GM21576 (cell line): Measurements from ENCODE around the gene CSF2RB.
A peak's percentile ranks its signal among the peaks of the same experiment; 100 is the strongest.

Experiments used
- ATAC-seq: cut with Tn5 transposase; IDR thresholded peaks from one replicate; pipeline ENCODE4 v1.9.1; 2021; ENCODE audit warnings: mild to moderate bottlenecking, moderate library complexity; ENCODE audit not compliant: unreplicated experiment

Gene CSF2RB

GRCh38 chr22:36887162-36887561 is 26.3 kb upstream of the CSF2RB start:
- no peak for ATAC-seq

DNA sequence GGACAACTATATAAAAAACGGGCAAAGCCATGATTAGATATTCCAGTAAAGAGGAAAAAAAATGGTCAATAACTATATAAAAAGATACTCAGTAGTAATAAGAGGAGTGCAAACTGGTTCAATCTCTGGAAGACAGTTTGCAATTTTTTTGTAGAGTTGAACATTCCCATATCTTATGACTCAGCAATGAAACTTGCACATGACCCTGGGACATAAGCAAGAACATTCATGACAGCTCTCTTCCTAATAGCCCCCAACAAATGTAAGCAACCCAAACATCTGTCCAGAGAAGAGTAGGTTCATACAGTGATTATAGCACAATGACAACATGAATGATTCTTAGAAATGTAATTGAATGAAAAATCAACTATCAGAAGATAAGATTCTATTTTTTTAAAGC is 21.8 kb upstream of the CSF2RB start:
- no peak for ATAC-seq

GRCh38 chr22:36892292-36892691 is 21.1 kb upstream of the CSF2RB start:
- ATAC-seq = no peak

DNA sequence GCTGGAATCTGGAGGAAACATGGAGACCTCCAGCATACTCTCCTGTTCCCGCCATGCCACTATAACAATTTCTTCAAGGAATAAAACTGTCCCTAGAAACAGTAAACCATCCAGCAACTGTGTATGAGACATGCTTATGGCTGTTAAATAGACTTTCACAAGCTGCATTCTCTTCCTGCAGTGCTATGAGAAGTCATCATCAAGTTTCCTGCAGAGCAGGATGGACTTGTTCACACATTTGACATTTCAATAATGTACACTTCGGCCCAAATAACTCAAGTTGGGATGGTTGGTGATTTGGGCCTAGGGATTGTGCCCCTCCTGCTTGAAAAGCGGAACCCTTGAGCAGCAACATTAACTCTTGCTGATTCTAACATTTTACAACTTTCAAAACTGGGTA is 20.2 kb upstream of the CSF2RB start:
- no peak for ATAC-seq

- ATAC-seq = no peak
Observed at GRCh38 chr22:36894266-36894665, 19.2 kb upstream of the CSF2RB start.

- ATAC-seq = no peak
Observed at GRCh38 chr22:36897611-36898010, 15.8 kb upstream of the CSF2RB start.

GRCh38 chr22:36898690-36899089 is 14.7 kb upstream of the CSF2RB start:
- no peak for ATAC-seq

DNA sequence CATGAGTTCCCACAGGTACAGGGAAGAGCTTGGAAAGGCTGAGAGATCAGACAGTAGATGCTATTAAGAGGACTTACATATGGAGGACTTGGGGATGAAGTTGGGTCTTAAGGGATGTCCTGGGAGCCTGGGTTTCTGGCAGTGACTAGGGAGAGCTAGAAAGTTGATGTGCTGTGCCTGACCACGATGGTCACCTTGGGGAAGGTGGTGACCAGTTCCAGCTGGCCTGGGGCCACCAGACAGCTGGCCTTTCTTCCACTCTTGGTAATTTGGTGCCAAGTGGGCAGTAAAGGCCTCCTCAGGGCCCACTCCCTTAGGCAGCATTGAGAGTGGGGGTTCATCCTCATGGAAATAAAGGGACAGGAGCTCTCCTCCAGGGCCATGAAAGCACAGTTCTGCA is 13.9 kb upstream of the CSF2RB start:
- ATAC-seq = no peak

DNA sequence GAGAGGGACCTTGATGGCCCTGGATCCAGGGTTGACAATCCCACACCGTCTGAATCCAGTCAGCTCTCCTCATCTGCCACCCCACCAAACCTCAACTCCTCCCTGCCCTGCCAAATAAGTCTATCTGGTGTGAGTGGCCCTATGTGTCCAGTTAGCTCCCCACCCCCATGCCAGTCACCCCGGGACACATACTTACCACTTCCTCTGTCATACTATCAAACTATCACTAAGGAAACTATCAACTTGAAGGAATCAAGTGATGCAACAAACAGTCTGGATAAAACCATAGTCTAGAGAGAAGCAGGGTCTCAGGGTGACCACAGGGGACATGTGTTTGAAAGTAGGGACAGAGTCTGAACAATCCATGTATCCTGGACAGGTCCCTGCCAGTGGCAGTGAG is 13.2 kb upstream of the CSF2RB start:
- ATAC-seq = no peak

- no peak for ATAC-seq
Observed at GRCh38 chr22:36900880-36901279, 12.5 kb upstream of the CSF2RB start.

DNA sequence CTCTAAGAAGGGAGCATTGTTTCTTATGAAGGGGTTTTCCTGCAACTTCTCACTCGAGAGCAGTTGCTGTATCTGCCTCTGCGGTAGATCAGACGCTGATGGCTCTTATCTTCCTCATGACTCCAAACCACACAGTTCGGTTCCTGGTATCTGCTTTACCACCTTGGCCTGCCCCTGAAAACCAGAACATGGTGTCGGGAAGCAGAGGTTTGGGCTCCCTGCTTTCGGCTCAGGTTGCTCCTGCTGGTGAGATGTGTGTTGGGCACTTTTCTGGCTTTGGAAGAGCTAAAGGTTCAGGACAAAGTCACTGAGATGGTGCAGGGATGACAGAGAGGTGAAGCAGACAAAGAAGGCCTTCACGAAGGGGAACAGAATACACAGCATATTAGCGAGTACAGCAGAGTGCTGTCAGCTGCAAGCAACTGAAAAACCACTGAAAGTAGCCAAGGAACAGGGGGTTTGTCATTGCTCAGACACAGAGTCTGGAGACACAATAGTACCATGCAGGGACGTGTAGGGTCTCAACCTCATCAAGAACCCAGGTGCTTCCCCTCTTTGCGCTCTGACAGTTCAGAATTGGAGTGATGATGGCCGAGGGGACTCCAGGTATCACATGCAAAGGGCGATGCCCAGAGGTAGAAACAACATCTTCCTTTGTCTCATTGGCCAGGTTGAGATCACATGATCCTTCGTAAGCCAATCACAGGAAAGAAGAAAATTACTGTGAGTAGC is 11.9 kb upstream of the CSF2RB start:
- peak; percentile 57 for ATAC-seq

DNA sequence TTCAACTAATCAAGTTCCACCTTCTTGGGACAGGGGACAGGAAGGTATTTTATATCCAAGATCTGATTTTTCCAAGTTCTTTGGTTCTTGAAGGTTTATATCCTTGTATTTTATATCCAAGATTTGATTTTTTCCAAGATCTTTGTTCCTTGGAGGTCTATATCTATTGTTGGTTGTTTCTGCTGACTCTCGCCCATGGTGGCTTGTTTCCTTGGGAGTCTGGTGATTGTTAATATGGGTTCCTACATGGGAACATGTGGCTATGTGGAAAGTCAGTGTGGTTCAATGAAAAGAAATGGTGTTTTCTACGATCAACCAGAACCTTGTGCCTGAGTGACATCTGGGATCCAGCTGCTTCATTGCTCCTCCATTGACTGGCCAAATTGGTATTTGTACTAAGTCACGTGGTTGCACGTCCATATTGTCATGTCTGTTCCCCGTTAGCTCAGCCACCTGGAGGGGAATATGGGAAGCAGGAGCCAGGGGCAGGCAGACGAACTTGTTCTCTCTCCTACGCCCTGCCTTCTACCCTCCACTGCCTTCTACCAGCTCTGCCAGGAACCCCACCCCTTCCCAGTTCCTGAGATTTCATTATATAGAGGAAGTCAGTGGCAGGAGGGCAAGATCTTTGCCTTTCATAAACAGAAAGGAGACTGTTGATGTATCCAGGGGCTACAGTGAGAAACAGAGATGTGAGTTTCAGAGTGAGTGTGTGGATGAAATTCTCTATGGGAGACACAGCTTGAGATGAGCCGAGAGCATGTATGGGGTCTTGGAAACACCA is 11.1 kb upstream of the CSF2RB start:
- no peak for ATAC-seq

GRCh38 chr22:36904260-36904880 is 9.1 kb upstream of the CSF2RB start:
- no peak for ATAC-seq

DNA sequence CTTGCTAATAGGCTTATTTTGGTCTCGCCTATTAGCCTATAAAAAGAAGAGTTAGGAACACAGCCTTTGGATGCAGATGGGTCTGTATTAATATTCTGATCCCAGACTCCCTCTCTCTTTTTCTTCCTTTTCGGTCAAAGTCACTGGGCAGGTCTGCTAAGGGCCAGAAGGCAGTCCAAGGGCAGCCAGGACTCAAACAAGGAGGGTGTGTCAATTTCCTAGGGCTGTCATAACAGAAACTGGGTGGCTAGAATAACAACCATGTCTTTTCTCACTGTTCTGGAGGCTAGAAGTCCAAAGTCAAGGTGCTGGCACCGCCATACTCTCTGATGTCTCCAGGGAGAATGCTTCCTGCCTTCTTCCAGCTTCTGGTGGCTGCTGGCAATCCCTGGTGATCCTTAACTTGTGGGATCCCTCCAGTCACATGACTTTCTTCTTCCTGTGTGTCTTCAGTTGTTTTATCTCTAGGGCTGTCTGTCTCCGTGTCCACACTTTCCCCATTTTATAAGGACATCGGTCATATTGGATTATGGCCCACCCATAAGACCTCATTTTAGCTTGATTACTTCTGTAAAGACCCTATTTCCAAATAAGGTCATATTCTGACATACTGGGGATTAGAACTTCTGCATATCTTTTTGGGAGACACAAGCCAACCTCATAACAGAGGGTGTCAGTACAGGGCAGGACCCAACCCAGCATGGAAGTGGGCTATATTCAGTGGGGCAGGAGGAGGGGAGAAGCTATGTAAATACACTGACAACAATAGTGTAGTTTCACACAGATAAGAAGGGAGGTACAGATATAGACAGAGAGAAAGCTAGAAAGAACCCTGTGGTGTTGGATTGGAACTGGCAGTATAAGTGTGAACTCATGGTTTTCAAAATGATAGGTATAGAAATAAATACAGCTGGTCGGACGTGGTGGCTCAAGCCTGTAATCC is 5.9 kb upstream of the CSF2RB start:
- ATAC-seq = no peak

DNA sequence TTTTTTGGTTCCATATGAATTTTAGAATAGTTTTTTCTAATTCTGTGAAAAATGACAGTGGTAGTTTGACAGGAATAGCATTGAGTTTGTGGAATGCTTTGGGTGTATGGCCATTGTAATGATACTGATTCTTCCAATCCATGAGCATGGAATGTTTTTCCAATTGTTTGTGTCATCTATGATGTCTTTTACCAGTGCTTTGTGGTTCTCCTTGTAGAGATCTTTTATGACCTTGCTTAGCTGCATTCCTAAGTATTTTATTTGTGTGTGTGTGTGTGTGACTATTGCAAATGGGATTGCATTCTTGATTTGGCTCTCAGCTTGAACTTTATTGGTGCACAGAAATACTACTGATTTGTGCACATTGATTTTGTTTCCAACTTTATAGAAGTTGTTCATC is 3.0 kb upstream of the CSF2RB start:
- no peak for ATAC-seq

DNA sequence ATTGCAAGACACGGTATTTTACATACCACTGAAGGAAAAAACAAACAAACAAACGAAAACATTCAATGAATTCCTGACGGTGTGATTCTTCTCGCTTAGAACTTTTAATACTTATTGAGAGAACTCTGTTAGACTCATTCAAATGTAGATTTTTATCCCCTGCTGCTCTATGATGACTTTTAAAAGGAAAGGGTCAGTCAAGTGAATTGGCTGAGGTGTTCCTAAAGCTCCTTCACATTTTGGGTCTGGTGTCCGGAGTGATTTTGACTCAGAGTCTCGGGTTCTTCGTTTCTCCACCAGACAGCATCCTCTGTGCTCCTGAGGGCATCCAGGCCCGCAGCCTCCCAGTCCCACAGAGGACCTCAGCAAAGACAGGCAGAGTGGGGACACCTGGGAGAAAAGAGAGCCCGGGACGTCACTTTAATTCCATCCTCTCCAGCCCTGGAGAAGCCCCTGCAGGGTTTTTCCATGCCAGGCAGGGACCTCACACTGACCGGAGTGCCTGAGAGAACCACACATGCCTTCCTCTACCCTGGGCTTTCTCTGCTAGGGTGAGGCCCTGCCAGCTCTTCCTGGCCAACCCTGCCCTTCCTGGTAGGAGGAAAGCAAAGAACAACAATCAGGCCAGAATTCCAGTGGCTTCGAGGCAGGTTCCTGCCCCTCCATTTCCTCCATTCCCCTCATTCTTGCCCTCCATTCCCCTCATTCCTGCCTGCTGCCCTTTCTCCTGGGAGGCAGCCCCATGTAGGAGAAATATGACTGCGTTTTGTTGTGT is 1.4 kb upstream of the CSF2RB start:
- ATAC-seq = no peak

DNA sequence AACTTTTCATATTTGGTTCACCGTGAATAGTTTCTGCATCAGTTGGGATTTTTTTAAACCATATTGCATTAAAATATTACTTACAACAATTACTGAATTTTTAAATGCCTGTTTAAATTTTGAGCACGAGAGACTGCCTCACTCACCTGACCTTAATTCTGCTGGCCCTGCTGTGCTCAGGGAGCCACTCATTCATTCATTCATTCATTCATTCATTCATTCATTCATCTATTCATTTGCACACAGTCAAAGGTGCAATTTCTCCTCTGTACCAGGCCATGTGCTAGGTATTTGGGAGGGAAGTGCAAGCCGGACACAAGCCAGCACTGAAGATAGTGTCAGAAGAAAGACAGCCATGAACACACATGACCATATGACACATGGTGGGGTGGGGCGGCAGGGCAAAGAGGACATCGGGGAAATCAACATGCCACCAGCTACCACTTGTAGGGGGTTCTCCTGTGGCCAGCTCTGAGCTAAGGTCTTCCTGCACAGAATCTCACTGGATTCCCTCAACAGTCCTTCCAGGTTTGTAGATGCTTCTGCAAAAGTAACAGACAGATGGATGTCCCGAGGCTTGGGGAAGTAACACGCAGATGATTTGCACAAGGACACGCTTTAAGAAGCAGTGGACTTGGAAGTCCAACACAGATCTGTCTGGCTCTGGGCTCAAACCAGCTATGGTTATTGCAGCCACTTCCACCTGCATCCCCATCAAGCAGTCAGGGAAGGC is 568 bp upstream of the CSF2RB start:
- ATAC-seq = no peak

DNA sequence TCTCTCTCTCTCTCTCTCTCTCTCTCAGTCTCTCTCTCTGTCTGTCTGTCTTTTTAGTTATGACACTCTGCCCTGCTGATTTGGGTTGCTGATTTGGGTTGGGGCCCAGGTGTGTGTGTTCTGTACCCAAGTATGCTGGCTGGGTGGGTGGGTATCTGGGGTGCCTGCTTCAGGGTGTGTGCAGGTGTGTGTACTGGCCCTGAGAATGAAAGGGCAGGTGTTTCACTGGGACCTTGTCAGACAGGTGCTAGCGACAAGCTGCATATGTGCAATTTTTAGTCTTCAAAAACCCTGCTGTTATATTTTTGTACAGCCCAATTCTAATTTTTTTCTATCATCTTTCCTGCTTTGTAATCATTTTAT is 943 bp downstream of the CSF2RB start:
- ATAC-seq = no peak

DNA sequence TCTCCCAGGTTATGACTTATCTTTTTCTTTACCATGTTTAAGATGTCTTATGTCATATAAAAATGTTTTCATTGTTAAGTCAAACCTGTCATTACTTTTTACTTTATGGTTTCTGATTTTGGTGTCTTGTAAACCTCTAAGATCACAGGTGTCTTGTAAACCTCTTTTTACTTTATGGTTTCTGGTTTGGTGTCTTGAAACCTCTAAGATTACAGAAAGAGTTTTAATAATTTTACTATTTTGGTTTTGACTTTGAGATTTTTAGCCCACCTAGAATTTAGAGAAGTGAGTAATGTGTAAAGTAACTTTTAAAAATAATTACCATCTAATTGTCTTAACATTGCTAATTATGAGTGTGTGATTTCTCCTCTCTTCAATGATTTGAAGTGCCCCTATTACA is 2.6 kb downstream of the CSF2RB start:
- ATAC-seq = no peak
